ENCODE data around the gene DSCAM.
"Not testable (repeated sequence)": the region's sequence is repeated elsewhere in the genome, so short reads cannot be mapped to it uniquely, and the experiment has no call there.

DSCAM gene

GRCh38 chr21:40517646-40518045, 329.3 kb downstream of the DSCAM start:
- no peak for DNase-seq

- DNase-seq: no peak
These were observed 330.6 kb downstream of the DSCAM start for GRCh38 chr21:40516335-40516734.

DNA sequence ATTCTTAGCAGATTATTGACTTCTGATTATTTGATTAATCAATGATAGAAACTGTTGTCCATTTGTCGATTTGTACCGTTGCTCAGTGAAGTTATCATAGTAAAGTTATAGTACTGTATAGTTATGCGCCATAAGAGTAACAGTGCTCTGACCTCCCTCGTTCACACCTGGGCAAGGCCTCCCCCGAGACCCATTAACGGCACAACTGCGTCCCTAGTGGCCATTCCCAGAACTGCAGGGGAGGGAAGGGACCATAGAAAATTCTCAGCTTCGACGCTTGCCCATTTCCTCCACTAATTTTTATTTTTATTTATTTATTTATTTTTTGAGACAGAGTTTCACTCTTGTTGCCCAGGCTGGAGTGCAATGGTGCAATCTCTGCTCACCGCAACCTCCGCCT, 334.4 kb downstream of the DSCAM start:
- no peak for DNase-seq

DNA sequence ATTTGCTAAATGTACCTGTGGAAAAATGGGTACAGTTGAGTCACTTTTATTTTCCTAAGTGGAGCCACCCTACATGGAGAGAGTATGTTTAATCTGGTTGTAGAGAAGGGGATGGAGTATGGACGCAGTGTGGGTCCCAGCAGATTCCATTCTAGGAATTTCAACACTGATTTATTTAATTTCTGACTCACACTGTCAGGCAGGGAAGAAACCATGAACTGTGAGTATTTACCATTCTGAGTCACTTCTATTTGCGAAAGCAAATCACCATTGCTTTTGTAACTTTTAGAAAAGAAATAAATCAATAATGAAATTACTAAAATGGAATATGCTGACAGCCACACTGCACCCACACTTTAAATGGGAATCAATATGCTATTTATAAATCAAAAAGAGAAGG, 339.0 kb downstream of the DSCAM start:
- no peak for DNase-seq

DNA sequence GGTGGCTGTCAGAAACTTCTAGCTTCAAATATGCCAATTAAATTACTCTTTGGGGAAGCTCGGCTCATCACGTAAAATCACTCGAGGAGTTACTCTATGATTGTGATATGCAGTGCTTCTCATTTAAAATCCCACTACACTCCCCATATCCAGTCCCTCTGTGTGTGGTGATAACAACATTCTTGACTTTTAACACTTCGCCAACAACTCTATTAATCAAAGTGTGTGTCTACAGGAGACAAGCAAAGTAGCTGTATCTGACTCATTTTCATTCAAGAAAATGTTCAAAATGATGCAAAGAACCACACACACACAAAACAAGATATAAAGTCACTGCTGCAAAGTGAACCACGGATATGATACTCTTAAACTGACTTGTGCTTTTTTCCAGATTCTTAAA, 341.3 kb downstream of the DSCAM start:
- DNase-seq: no peak

DNA sequence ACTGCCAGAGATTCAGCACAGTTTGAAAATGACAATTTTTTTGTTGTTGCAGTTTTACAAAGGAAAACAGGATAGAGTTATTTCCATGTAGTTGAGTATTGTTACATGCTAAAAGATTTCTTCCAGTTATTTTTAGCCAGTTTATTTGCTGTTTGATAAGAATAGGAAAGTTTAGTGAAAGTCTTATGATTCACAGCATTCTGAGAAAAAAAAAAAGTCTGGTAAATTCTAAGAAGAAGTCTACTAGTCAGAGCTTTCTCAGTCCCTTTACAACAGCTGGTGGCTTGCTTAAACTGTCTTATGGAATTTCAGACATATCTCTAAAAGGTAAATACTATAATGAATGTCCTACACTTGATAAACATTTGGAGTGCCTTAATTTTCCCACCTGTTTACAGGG, 341.7 kb downstream of the DSCAM start:
- no peak for DNase-seq

DNA sequence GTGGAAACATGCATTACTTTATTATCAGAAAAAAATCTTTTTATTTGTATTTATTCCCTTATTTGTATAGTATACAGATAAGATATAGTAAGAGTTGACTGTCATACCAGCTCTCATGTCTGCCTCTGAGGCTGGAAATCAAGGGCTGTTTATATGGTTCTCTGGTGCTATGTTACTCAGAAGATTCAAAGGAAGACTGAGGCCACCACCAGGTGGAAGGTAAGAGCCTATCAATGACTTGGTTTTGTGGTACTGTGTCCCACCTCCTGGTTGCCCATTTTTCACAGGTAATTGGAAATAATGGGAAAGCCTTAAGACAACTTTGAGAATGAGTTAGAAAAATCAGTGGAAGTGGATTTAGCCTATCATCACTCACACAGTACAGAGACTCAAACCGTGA, 342.1 kb downstream of the DSCAM start:
- DNase-seq: no peak

DNA sequence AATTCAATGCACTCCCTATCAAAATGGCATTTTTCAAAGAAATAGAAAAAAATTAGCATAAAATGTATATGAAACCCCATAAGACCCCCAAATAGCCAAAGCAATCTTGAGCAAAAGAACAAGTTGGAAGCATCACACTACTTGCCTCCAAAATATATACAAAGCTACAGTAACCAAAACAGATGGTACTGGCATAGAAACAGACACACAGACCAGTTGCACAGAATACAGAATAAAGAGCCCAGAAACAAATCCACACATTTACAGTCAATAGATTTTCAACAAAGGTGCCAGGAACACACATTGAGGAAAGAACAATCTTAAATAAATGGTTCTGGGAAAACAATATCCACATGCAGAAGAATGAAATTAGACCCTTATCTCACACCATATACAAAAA, 350.8 kb downstream of the DSCAM start:
- DNase-seq: no peak

- DNase-seq: no peak
These were observed 356.6 kb downstream of the DSCAM start for GRCh38 chr21:40490408-40490807.

- no peak for DNase-seq
These were observed 358.0 kb downstream of the DSCAM start for GRCh38 chr21:40489001-40489400.

- no peak for DNase-seq
These were observed 365.2 kb downstream of the DSCAM start for GRCh38 chr21:40481764-40482163.

DNA sequence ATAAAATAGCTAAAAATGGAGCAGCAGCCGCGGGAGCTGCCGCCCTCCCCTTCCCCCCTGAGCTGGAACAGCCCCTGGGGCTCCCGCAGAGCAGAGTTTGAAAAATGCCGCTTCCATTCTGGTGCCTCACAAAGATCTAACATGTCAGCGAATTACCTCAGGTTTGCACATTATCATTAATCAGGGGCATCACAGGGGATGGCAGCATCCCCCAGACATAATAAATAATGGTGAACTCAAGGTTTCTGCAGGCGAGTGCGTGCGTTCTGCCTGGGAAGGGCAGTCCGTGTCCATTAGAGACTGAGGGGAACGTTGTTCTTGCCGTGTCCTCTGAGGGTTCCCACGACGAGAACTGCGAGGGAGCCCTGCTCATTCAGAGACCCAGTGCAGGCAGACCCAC, 372.4 kb downstream of the DSCAM start:
- DNase-seq: no peak

DNA sequence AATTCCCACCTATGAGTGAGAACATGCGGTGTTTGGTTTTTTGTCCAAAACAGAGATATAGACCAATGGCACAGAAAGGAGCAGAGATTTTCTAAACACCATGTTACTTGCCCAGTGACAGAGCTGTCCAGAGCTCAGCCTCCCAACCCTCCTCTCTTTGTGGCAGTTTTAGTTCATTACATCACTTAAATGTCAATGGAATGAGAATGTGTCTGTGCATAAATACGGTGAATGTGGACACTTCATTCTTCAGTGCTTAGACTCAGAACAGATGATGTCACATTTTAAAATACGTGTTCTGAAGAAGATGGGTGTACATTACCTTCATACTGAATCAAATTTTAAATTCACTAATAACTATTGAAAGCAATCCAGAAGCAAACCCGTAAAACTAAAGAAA, 374.9 kb downstream of the DSCAM start:
- no peak for DNase-seq

DNA sequence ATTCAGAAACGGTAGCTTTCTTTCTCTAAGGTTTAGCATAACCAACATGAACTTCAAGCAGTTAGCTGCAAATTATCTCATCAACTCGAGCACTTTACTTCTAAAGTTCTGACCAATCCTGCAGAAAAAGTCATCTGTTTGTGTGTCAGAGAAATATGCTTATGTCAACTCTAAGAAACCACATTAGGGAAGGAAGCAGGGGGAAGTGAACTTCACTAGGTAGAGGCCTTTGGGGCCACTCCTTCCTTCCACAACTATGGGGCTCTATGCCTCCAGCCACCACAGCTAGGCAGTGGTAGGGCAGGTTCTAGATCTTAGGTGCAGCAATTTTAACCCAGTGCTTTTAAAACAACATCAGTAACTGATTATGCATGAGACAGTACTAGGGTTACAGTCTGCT, 375.9 kb downstream of the DSCAM start:
- no peak for DNase-seq

GRCh38 chr21:40466893-40467483, 380.0 kb downstream of the DSCAM start:
- peak; percentile 57 for DNase-seq

- no peak for DNase-seq
These were observed 381.6 kb downstream of the DSCAM start for GRCh38 chr21:40465382-40465781.

GRCh38 chr21:40463176-40463575, 383.8 kb downstream of the DSCAM start:
- no peak for DNase-seq

- no peak for DNase-seq
These were observed 385.9 kb downstream of the DSCAM start for GRCh38 chr21:40461008-40461407.

GRCh38 chr21:40457741-40458140, 389.2 kb downstream of the DSCAM start:
- no peak for DNase-seq

- DNase-seq: peak; percentile 20
These were observed 392.9 kb downstream of the DSCAM start for GRCh38 chr21:40454057-40454456.

DNA sequence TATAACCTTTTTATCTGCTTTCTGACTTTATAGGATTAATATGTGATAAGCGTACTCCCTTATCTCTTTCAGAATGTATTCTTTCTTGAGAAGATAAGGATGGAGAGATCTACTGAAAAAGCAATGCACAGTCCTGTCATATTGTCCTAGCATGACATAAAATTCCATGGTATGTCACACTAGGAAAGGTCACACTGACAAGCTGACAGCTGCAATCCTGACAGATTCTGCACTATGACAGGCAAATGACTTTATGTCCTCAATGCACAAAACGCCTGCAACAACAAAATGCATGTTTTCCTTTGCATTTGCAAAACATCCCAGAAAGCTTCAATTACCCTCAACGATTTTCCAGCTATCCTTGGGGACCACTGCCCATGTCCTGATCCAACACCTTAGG, 393.8 kb downstream of the DSCAM start:
- DNase-seq: no peak

GRCh38 chr21:40452548-40452947, 394.4 kb downstream of the DSCAM start:
- no peak for DNase-seq

DNA sequence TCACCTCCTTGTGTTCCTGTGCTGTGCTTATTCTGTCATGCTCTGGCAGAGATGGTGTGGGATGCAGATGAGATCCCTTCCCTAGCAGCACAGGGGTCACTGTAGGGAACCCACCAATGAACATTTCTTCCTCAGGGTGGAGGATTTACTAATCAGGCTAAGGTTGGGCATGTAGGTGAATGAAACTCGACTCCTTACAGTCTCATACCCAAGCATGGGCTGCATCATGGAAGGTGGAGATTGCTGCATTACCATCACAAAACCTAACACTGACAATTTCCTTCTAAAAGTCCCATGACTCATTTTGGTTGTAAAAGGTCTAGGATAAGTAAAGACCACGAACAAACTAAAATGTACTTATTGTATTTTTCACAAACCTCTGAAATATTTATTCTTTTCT, 399.9 kb downstream of the DSCAM start:
- DNase-seq: no peak

DNA sequence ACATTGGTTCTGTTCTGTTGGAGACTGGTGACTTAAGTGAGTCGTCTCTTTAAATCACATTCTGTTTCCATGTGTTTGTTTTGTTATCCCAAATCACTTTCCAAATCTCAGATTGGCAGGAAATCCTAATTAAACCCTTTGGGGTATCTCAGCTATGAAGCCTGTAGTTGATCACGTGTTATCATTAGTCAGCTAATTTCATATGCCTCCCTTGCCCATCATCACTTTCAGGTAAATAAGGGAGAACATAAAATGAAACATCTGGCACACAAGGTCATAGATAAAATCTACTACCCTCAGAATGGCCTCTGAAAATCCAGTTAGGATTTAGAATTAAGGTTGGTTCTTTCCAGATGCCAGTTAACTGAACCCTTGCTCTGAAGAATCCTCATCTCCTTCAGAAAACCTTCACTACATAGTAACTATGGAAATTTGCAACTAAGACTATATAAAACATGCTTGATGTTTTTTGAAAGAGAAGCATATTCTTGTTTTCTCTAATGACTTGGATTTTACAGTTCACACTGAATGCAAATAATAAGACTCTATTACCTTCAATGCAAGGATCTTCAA, 401.5 kb downstream of the DSCAM start:
- DNase-seq: no peak

DNA sequence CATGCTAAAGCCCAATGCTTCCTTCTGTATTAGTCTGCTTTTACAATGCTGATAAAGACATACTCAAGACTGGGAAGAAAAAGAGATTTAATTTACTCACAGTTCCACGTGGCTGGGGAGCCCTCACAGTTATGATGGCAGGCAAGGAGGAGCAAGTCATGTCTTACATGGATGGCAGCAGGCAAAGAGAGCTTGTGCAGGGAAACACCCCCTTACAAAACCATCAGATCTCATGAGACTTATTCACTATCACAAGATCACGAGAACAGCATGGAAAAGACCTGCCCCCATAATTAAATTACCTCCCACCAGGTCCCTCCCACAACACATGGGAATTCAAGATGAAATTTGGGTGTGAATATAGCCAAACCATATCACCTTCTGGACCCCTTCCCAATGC, 407.4 kb downstream of the DSCAM start:
- not testable (repeated sequence) for DNase-seq

Measured in NCI-H2171 treated with DMSO at 0.1 percent for 48 hours (cell line).